Dendritic cell treated with granulocyte-macrophage colony-stimulating factor and Interleukin-4, amounts not matched to agents 40 ng/mL and 50 ng/mL, for 4 days (primary cell): ENCODE measurements around the gene ABHD16B.
"Not testable (repeated sequence)": the region's sequence is repeated elsewhere in the genome, so short reads cannot be mapped to it uniquely, and the experiment has no call there.

Experiments used
- H3K27ac Mint-ChIP-seq: one replicate; pipeline ENCODE4 v1.8.0; 2022; ENCODE audit warnings: mild to moderate bottlenecking, mixed read lengths
- H3K27me3 Mint-ChIP-seq: one replicate; pipeline ENCODE4 v1.8.0; 2022; ENCODE audit warnings: mild to moderate bottlenecking, mixed read lengths
- H3K36me3 Mint-ChIP-seq: one replicate; pipeline ENCODE4 v1.8.0; 2022; ENCODE audit warnings: low read depth, mixed read lengths
- H3K4me1 Mint-ChIP-seq: one replicate; pipeline ENCODE4 v1.8.0; 2022; ENCODE audit warnings: low read depth, mixed read lengths
- H3K4me3 Mint-ChIP-seq: one replicate; pipeline ENCODE4 v1.8.0; 2022; ENCODE audit warnings: mild to moderate bottlenecking, moderate library complexity, mixed read lengths
- H3K9me3 Mint-ChIP-seq: one replicate; pipeline ENCODE4 v1.8.0; 2022; ENCODE audit warnings: mixed read lengths
- intact Hi-C: fragments of 100-400 bp; cut with micrococcal nuclease; formaldehyde crosslinking; loops from one replicate; pipeline ENCODE4 v1.15.0; 2022

The ABHD16B gene

DNA sequence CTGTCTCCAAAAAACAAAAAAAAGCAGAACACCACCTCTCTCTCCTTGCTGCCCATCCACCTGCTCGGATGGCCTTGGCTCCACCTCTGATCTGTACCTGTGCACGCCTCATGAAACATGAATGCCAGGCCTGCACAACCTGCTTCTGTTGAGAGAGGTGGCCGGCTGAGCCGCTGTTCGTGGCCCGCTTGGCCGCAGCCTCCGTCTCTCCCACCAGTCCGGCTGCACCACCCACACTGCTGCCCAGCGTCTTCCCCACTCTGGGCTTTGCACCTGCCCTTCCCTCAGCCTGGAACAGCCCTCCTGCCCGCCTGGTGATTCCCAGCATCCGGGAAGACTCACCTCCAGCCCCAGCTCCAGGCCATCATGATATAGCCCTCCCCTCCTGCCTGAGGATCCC, 18.1 kb upstream of the ABHD16B start:
- H3K9me3 Mint-ChIP-seq = no peaks in the 10 kb centered on the region
- peaks cover 56% of the 10 kb centered on the region for H3K27me3 Mint-ChIP-seq
- H3K4me1 Mint-ChIP-seq = peaks cover 37% of the 10 kb centered on the region
- H3K36me3 Mint-ChIP-seq = no peaks in the 10 kb centered on the region
- intact Hi-C loops = no loop called here
- H3K4me3 Mint-ChIP-seq = no peak overlapping the region
- H3K27ac Mint-ChIP-seq = no peak overlapping the region

- H3K27ac Mint-ChIP-seq = no peak overlapping the region
- H3K4me3 Mint-ChIP-seq = no peak overlapping the region
- peaks cover 60% of the 10 kb centered on the region for H3K27me3 Mint-ChIP-seq
Measured at GRCh38 chr20:63843778-63844177, 17.5 kb upstream of the ABHD16B start.

GRCh38 chr20:63844511-63844991, 16.7 kb upstream of the ABHD16B start:
- Mint-ChIP-seq H3K36me3 (no peaks in the 10 kb centered on the region), H3K4me1 (peaks cover 40% of the 10 kb centered on the region), H3K9me3 (no peaks in the 10 kb centered on the region), H3K27ac (no peak overlapping the region), H3K27me3 (peaks cover 60% of the 10 kb centered on the region), H3K4me3 (no peak overlapping the region)
- intact Hi-C loops = no loop called here

More at GRCh38 chr20:63843778-63844177, 17.5 kb upstream of the ABHD16B start:
- peaks cover 42% of the 10 kb centered on the region for H3K4me1 Mint-ChIP-seq
- no peaks in the 10 kb centered on the region for H3K9me3 Mint-ChIP-seq
- intact Hi-C loops = no loop called here
- H3K36me3 Mint-ChIP-seq = no peaks in the 10 kb centered on the region

DNA sequence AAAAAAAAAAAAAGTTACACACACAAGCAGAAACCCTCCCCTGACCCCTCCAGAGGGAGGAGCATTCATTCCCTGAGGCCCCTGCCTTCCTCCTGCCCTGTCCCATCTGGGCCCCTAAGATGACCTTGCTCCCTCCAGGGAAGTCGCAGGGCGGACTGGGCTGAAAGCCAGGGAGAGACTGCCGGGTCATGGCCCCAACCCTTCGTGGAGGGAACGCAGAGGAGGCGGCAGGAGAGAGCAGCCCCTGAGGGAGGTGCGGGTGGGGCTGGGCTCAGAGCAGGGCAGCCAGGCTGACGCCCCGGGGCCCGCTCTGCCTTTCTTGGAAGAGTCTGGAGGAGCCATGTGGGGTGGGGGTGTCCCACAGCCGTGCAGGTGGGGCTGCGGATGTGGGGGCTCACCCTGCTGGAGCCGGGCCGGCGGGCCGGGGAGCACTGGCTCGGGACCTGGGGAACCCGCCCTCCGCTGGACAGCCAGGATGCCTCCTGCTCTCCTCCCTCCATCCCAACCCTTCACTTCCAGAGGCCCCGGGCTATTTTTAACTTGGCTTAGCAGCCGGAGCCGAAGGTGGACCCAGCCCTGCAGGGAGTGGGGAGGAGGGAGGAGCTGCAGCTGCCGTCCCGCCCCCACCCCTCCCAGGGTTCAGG, 15.0 kb upstream of the ABHD16B start:
- Mint-ChIP-seq H3K4me1 (peaks cover 46% of the 10 kb centered on the region), H3K36me3 (no peaks in the 10 kb centered on the region), H3K4me3 (peak overlapping the region; percentile 46), H3K27ac (no peak overlapping the region), H3K9me3 (no peaks in the 10 kb centered on the region), H3K27me3 (peaks cover 55% of the 10 kb centered on the region)
- intact Hi-C loops = no loop called here

DNA sequence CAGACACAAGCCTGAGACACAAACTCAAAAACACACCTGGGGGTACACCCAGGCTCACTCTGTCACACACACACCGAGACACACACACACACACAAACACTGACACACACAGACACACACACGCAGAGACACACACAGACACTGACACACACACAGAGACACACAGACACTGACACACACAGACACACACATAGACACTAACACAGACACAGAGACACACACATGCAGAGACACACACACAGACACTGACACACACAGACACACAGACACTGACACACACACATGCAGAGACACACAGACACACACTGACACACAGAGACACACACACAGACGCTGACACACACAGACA, 14.4 kb upstream of the ABHD16B start:
- Mint-ChIP-seq H3K27ac (no peak overlapping the region), H3K9me3 (no peaks in the 10 kb centered on the region), H3K4me3 (no peak overlapping the region), H3K27me3 (peaks cover 52% of the 10 kb centered on the region), H3K36me3 (no peaks in the 10 kb centered on the region), H3K4me1 (peaks cover 50% of the 10 kb centered on the region)
- intact Hi-C loops = no loop called here

GRCh38 chr20:63847237-63848002, 13.9 kb upstream of the ABHD16B start:
- H3K9me3 Mint-ChIP-seq = no peaks in the 10 kb centered on the region
- H3K4me3 Mint-ChIP-seq = no peak overlapping the region
- H3K4me1 Mint-ChIP-seq = peaks cover 49% of the 10 kb centered on the region
- intact Hi-C loops = no loop called here
- peaks cover 46% of the 10 kb centered on the region for H3K27me3 Mint-ChIP-seq
- no peak overlapping the region for H3K27ac Mint-ChIP-seq
- no peaks in the 10 kb centered on the region for H3K36me3 Mint-ChIP-seq

GRCh38 chr20:63848003-63848911, 13.0 kb upstream of the ABHD16B start:
- H3K27me3 Mint-ChIP-seq = peaks cover 38% of the 10 kb centered on the region
- no peaks in the 10 kb centered on the region for H3K9me3 Mint-ChIP-seq
- peaks cover 55% of the 10 kb centered on the region for H3K4me1 Mint-ChIP-seq
- intact Hi-C loops = no loop called here
- no peak overlapping the region for H3K4me3 Mint-ChIP-seq
- H3K27ac Mint-ChIP-seq = no peak overlapping the region
- no peaks in the 10 kb centered on the region for H3K36me3 Mint-ChIP-seq

DNA sequence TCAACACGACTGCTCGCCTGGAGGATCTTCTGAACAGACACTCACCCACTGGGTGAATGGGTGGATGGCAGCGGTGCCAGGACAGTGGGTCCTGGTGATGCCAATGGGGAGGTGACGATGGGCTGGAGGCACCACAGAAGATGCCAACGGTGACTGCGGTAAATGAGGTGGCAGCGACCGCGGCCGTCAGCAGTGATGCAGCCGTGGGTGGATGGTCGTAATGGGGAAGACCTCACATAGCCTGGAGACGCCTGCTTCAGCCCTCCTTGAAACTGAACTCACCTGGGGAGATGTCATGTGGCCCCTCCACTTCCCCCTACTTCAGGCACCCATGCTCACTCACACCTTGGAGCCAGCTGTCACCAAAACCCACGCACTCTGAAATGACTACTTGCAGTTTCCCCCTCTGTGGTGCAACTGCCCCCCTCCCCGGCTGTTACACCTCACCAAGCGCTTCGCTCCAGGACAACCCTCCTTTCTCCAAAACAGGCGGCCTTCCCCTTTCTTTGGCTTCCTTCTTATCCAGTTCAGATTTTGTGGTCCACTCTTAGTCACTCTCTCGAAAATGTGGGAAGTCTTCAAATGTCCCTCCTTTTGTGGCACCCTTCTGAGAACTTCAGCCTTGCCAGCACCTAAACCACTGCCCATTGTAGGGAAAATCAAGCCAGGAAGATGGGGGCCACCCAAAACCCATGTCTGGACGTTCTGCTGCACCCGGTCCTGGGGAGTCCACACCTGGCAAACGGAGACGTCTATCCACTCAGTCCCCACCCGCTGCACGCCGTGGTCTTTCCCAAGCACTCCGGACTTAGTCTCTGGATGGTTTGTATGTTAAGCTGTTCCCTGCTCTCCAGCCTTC, 10.4 kb upstream of the ABHD16B start:
- Mint-ChIP-seq H3K27ac (peak overlapping the region; percentile 52), H3K9me3 (no peaks in the 10 kb centered on the region)
- intact Hi-C loops = loop anchor here (10.0 kb wide), 1 partner anchor 316 kb away; the partner anchor contains the start of gene PTK6

DNA sequence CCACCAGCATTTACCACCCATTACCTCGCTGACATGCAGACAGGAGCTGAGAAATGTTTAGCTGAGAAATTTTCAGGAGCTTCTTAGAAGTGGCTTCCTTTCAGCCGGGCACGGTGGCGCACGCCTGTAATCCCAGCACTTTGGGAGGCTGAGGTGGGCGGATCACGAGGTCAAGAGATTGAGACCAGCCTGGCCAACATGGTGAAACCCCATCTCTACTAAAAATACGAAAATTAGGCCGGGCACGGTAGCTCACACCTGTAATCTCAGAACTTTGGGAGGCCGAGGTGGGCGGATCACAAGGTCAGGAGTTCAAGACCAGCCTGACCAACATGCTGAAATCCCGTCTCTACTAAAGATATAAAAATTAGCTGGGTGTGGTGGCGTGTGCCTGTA, 9.8 kb upstream of the ABHD16B start:
- Mint-ChIP-seq H3K4me1 (peaks cover 63% of the 10 kb centered on the region), H3K27me3 (peaks cover 15% of the 10 kb centered on the region), H3K27ac (peak overlapping the region; percentile 52), H3K4me3 (peak overlapping the region; percentile 4)
- not testable (repeated sequence) for H3K36me3 Mint-ChIP-seq, H3K9me3 Mint-ChIP-seq
- intact Hi-C loops = loop anchor here (10.0 kb wide), 1 partner anchor 317 kb away; the partner anchor contains the start of gene PTK6

More for the DNA sequence above, 10.4 kb upstream of the ABHD16B start:
- Mint-ChIP-seq H3K36me3 (no peaks in the 10 kb centered on the region), H3K4me3 (no peak overlapping the region), H3K4me1 (peaks cover 63% of the 10 kb centered on the region), H3K27me3 (peaks cover 14% of the 10 kb centered on the region)

GRCh38 chr20:63853733-63854068, 7.6 kb upstream of the ABHD16B start:
- Mint-ChIP-seq H3K4me1 (peaks cover 77% of the 10 kb centered on the region), H3K27me3 (peaks cover 12% of the 10 kb centered on the region), H3K4me3 (peak overlapping the region; percentile 70), H3K27ac (peak overlapping the region; percentile 95)
- intact Hi-C loops = loop anchor here (10.0 kb wide), 1 partner anchor 319 kb away; the partner anchor contains the start of gene PTK6
- H3K36me3 Mint-ChIP-seq, H3K9me3 Mint-ChIP-seq: not testable (repeated sequence)

GRCh38 chr20:63854069-63854765, 7.1 kb upstream of the ABHD16B start:
- peak overlapping the region; percentile 95 for H3K27ac Mint-ChIP-seq
- H3K9me3 Mint-ChIP-seq = no peaks in the 10 kb centered on the region
- intact Hi-C loops = loop anchor here (10.0 kb wide), 1 partner anchor 319 kb away; the partner anchor contains the start of gene PTK6
- H3K4me3 Mint-ChIP-seq = peak overlapping the region; percentile 70
- peaks cover 12% of the 10 kb centered on the region for H3K27me3 Mint-ChIP-seq
- no peaks in the 10 kb centered on the region for H3K36me3 Mint-ChIP-seq
- peaks cover 83% of the 10 kb centered on the region for H3K4me1 Mint-ChIP-seq

- H3K4me1 Mint-ChIP-seq = peaks cover 89% of the 10 kb centered on the region
- H3K4me3 Mint-ChIP-seq = peak overlapping the region; percentile 70
- no peaks in the 10 kb centered on the region for H3K36me3 Mint-ChIP-seq
- H3K27ac Mint-ChIP-seq = peak overlapping the region; percentile 95
- no peaks in the 10 kb centered on the region for H3K9me3 Mint-ChIP-seq
- peaks cover 12% of the 10 kb centered on the region for H3K27me3 Mint-ChIP-seq
- intact Hi-C loops = loop anchor here (10.0 kb wide), 1 partner anchor 320 kb away; the partner anchor contains the start of gene PTK6
Measured at GRCh38 chr20:63854766-63855362, 6.4 kb upstream of the ABHD16B start.
